ENCODE measurements around the gene RBM42.

The RBM42 gene

GRCh38 chr19:35612224-35612558 lies 16.6 kb upstream of the RBM42 start:
- in situ Hi-C loops (cut with MboI; ENCODE audit: low pct_unique_long_range_greater_than_20kb, low sequenced_read_pairs, unreplicated experiment), result no loop called here
- no peak for DNase-seq (ENCODE audit: low spot score)
- no peak for TF ChIP-seq CTCF (IDR thresholded peaks at IDR 0.05; ENCODE audit: extremely low read depth, insufficient read depth, missing control alignments)

GRCh38 chr19:35612559-35613321 lies 16.1 kb upstream of the RBM42 start, which contains the start of gene HAUS5:
TSS of gene HAUS5 (plus strand) at chr19:35612735. CDS start at chr19:35612795, 60 bp downstream.
- in situ Hi-C loops (cut with MboI; ENCODE audit: low pct_unique_long_range_greater_than_20kb, low sequenced_read_pairs, unreplicated experiment), result no loop called here
- TF ChIP-seq CTCF (IDR thresholded peaks at IDR 0.05; ENCODE audit: extremely low read depth, insufficient read depth, missing control alignments), result no peak
- peak; percentile 94 for DNase-seq (ENCODE audit: low spot score)

- in situ Hi-C loops (cut with MboI; ENCODE audit: low pct_unique_long_range_greater_than_20kb, low sequenced_read_pairs, unreplicated experiment), result no loop called here
- no peak for DNase-seq (ENCODE audit: low spot score)
- TF ChIP-seq CTCF (IDR thresholded peaks at IDR 0.05; ENCODE audit: extremely low read depth, insufficient read depth, missing control alignments), result no peak
These were observed 15.3 kb upstream of the RBM42 start for GRCh38 chr19:35613574-35613973.

GRCh38 chr19:35615036-35615435 lies 13.8 kb upstream of the RBM42 start:
- DNase-seq (ENCODE audit: low spot score), result no peak
- in situ Hi-C loops (cut with MboI; ENCODE audit: low pct_unique_long_range_greater_than_20kb, low sequenced_read_pairs, unreplicated experiment), result no loop called here
- TF ChIP-seq CTCF (IDR thresholded peaks at IDR 0.05; ENCODE audit: extremely low read depth, insufficient read depth, missing control alignments), result no peak

- DNase-seq (ENCODE audit: low spot score), result no peak
- TF ChIP-seq CTCF (IDR thresholded peaks at IDR 0.05; ENCODE audit: extremely low read depth, insufficient read depth, missing control alignments), result no peak
- in situ Hi-C loops (cut with MboI; ENCODE audit: low pct_unique_long_range_greater_than_20kb, low sequenced_read_pairs, unreplicated experiment), result no loop called here
These were observed 10.0 kb upstream of the RBM42 start for GRCh38 chr19:35618857-35619256.

GRCh38 chr19:35619290-35619923 lies 9.4 kb upstream of the RBM42 start:
- DNase-seq (ENCODE audit: low spot score), result no peak
- TF ChIP-seq CTCF (IDR thresholded peaks at IDR 0.05; ENCODE audit: extremely low read depth, insufficient read depth, missing control alignments), result no peak
- in situ Hi-C loops (cut with MboI; ENCODE audit: low pct_unique_long_range_greater_than_20kb, low sequenced_read_pairs, unreplicated experiment), result no loop called here

All from GM13977 (cell line).